ENCODE data around the gene PIH1D2. TPM values are rescaled to one million over a fixed set of nuclear protein-coding genes. Genes with fewer than 3 reads are reported as not detected.

PIH1D2 gene

Small RNAs within 50 kb of the gene (small RNA-seq; reads per million reads assigned to genes)
- gene AP000907.3 (ENCODE audit: insufficient read depth) (not detected), gene RNU6-893P (ENCODE audit: insufficient read depth) (not detected)
